Mesenchymal stem cell (in vitro differentiated cells and primary cell): ENCODE measurements around the gene TMEM108.

ENCODE experiments used
- DNase-seq: peaks from one replicate; pipeline ENCODE4 v3.0.0-alpha.2; 2013
- H2AFZ ChIP-seq: one replicate; pipeline ENCODE4 v1.6.1; 2013; ENCODE audit warnings: low read depth, mild to moderate bottlenecking, control low read depth, inconsistent platforms, low read length, moderate library complexity
- H2AK5ac ChIP-seq: 2 replicates; pipeline ENCODE4 v1.6.1; 2013; ENCODE audit warnings: low read length, moderate library complexity, mild to moderate bottlenecking, inconsistent platforms; ENCODE audit not compliant: severe bottlenecking
- H2BK120ac ChIP-seq: one replicate; pipeline ENCODE4 v1.6.1; 2013; ENCODE audit warnings: low read depth, mild to moderate bottlenecking, inconsistent platforms, low read length, moderate library complexity
- H2BK12ac ChIP-seq, 2 experiments: one replicate each; pipeline ENCODE4 v1.6.1; 2013; ENCODE audit warnings: inconsistent platforms in 2 of 2, low read length in 2 of 2, mild to moderate bottlenecking in 2 of 2, moderate library complexity in 2 of 2, control low read depth in 1 of 2
- H2BK15ac ChIP-seq: one replicate; pipeline ENCODE4 v1.6.1; 2013; ENCODE audit warnings: mild to moderate bottlenecking, low read depth, inconsistent platforms; ENCODE audit not compliant: poor library complexity, severe bottlenecking
- H2BK5ac ChIP-seq: 2 replicates; pipeline ENCODE4 v1.6.1; 2013; ENCODE audit warnings: low read depth, mild to moderate bottlenecking, low read length, control low read depth, inconsistent platforms; ENCODE audit not compliant: poor library complexity, severe bottlenecking
- H3K14ac ChIP-seq, 2 experiments: one replicate each; pipeline ENCODE4 v1.6.1; 2013; ENCODE audit warnings: inconsistent platforms in 2 of 2, low read length in 2 of 2, control low read depth in 1 of 2, mild to moderate bottlenecking in 1 of 2, moderate library complexity in 1 of 2
- H3K18ac ChIP-seq, 2 experiments: one replicate each; pipeline ENCODE4 v1.6.1; 2013; ENCODE audit warnings: inconsistent platforms in 2 of 2, low read length in 2 of 2, control low read depth in 1 of 2, low read depth in 1 of 2, mild to moderate bottlenecking in 1 of 2
- H3K23ac ChIP-seq, 2 experiments: one replicate each; pipeline ENCODE4 v1.6.1; 2013; ENCODE audit warnings: inconsistent platforms in 2 of 2, low read length in 2 of 2, mild to moderate bottlenecking in 2 of 2, moderate library complexity in 2 of 2, control low read depth in 1 of 2
- H3K27ac ChIP-seq: 2 replicates; pipeline ENCODE4 v1.5.1; 2013; ENCODE audit warnings: mild to moderate bottlenecking, moderate library complexity, low read length, control low read depth, inconsistent platforms; ENCODE audit not compliant: poor library complexity, severe bottlenecking
- H3K27me3 ChIP-seq, 2 experiments: 2 replicates each; pipeline versions ENCODE4 v1.6.1 to v1.7.0; 2013; ENCODE audit warnings: low read length in 2 of 2, mild to moderate bottlenecking in 2 of 2, moderate library complexity in 2 of 2, control low read depth in 1 of 2, inconsistent platforms in 1 of 2; ENCODE audit not compliant: control insufficient read depth in 1 of 2, insufficient read depth in 1 of 2
- H3K36me3 ChIP-seq, 2 experiments: 2 replicates each; pipeline versions ENCODE4 v1.6.1 to v1.7.0; 2013; ENCODE audit warnings: low read length in 2 of 2, control low read depth in 1 of 2, inconsistent platforms in 1 of 2, low read depth in 1 of 2, mild to moderate bottlenecking in 1 of 2; ENCODE audit not compliant: insufficient read depth in 2 of 2, control insufficient read depth in 1 of 2
- H3K4ac ChIP-seq, 2 experiments: one replicate each; pipeline ENCODE4 v1.6.1; 2013; ENCODE audit warnings: inconsistent platforms in 2 of 2, low read length in 2 of 2, mild to moderate bottlenecking in 2 of 2, moderate library complexity in 2 of 2, control low read depth in 1 of 2, low read depth in 1 of 2
- H3K4me1 ChIP-seq: 2 replicates; pipeline ENCODE4 v1.6.1; 2013; ENCODE audit warnings: low read depth, low read length, control low read depth; ENCODE audit not compliant: control insufficient read depth, insufficient read depth
- H3K4me2 ChIP-seq: 2 replicates; pipeline ENCODE4 v1.6.1; 2013; ENCODE audit warnings: low read length, mild to moderate bottlenecking, inconsistent platforms; ENCODE audit not compliant: poor library complexity, severe bottlenecking
- H3K4me3 ChIP-seq, 2 experiments: 2 replicates each; pipeline versions ENCODE4 v1.5.1 to v1.7.0; 2013; ENCODE audit warnings: low read length in 2 of 2, mild to moderate bottlenecking in 2 of 2, control low read depth in 1 of 2, low read depth in 1 of 2; ENCODE audit not compliant: insufficient read depth in 1 of 2
- H3K79me1 ChIP-seq: replicated peaks from 2 replicates; pipeline ENCODE4 v1.6.1; 2013; ENCODE audit warnings: mild to moderate bottlenecking, control low read depth, low read length, inconsistent platforms; ENCODE audit not compliant: poor library complexity, severe bottlenecking
- H3K9ac ChIP-seq: 2 replicates; pipeline ENCODE4 v1.7.0; 2013; ENCODE audit warnings: mild to moderate bottlenecking, low read length, moderate library complexity
- H3K9me3 ChIP-seq: 2 replicates; pipeline ENCODE4 v1.7.0; 2013; ENCODE audit warnings: mild to moderate bottlenecking, low read length; ENCODE audit not compliant: control insufficient read depth
- H4K8ac ChIP-seq: one replicate; pipeline ENCODE4 v1.6.1; 2013; ENCODE audit warnings: inconsistent platforms, mild to moderate bottlenecking, low read length, moderate library complexity
- H4K91ac ChIP-seq: one replicate; pipeline ENCODE4 v1.6.1; 2013; ENCODE audit warnings: mild to moderate bottlenecking, low read length, inconsistent platforms
- WGBS: methylation state at CpG from one replicate; pipeline ENCODE4 v1.1.7; 2013; ENCODE audit warnings: mixed read lengths; 5-methylcytosine and 5-hydroxymethylcytosine counted together

The TMEM108 gene

DNA sequence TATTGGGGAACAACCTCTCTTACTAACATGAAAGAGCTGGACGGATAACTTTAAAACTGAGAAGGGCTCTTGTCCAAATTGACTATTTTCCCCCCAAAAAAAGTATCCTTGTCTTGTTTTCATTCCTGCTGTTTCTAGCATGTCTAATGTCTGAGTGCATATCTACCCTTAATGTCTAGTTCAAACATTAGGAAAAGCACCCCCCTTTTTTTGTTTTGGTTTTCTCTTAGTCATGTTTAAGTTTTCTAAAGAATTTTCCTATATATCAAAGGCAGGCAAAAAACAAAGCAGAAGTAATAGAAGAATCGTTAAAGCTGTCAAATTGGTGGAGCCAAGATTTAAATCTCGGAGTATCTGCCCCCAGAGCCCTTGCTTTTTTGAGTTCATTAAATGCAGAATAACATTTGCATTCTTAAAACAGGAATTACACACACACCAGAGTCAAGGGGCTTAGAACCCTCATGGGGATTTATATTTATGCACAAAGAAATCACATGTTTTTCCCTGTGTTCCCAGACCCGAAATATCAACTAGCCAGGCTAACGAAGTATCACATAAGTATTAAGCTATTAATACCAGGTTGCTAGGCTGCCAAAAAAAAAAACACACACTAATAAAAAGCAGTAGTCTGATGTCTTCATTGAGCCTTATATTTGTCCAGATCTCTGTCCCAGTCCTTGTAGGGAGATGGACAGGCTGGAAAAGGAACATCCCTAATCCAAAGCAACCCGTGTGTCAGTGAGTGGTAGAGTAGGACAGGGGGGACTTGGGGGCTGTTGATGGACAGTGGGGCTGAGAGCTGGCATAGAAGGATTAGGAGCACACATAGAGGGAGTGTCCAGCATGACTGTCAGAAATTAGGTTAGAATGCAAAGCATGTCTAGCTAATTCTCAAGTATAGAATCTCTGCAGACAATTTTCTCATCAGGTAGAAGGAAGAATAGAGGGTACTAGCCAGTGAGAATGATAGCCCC is 258.0 kb downstream of the TMEM108 start:
- no peak for DNase-seq
- H4K91ac ChIP-seq, result no peak overlapping the region
- H3K36me3 ChIP-seq, result no peaks in the 10 kb centered on the region
- H3K14ac ChIP-seq, result no peak overlapping the region
- 82% methylated on average over 6 of the region's 6 CpGs for WGBS
- H3K4ac ChIP-seq, result no peak overlapping the region
- H2BK12ac ChIP-seq, result no peak overlapping the region
- no peak overlapping the region for H3K27ac ChIP-seq
- H3K4me1 ChIP-seq, result peaks cover 8% of the 10 kb centered on the region
- no peak overlapping the region for H2BK5ac ChIP-seq
- no peaks in the 10 kb centered on the region for H3K79me1 ChIP-seq
- no peak overlapping the region for H2AK5ac ChIP-seq
- no peak overlapping the region for H2AFZ ChIP-seq
- H3K23ac ChIP-seq, result no peak overlapping the region
- no peak overlapping the region for H2BK120ac ChIP-seq
- H3K4me2 ChIP-seq, result no peak overlapping the region
- no peak overlapping the region for H3K4me3 ChIP-seq
- no peak overlapping the region for H2BK15ac ChIP-seq
- H3K9ac ChIP-seq, result no peak overlapping the region
- no peak overlapping the region for H3K18ac ChIP-seq
- no peaks in the 10 kb centered on the region for H3K9me3 ChIP-seq
- H4K8ac ChIP-seq, result no peak overlapping the region
- no peaks in the 10 kb centered on the region for H3K27me3 ChIP-seq

DNA sequence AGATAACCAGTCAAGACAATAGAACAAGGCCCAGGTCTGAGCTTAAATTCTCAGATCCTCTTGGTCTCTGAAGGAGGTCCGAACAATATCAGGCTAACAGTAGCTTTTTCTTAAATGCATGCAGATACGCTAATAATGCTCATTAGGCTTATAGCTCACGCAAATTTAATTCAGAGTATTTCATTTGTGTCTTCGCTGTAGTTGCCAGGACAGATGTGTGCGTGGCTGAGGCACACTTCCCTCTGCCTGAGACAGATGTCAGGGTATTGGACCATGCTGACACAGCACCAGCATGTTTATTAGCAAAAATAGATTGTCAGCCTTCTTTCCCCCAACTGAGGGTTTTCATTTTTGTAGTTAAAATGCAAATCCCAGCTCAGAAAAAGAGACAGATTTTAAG is 258.8 kb downstream of the TMEM108 start:
- no peaks in the 10 kb centered on the region for H3K27me3 ChIP-seq
- H2BK120ac ChIP-seq, result no peak overlapping the region
- H3K9ac ChIP-seq, result no peak overlapping the region
- no peak overlapping the region for H3K14ac ChIP-seq
- H2BK15ac ChIP-seq, result no peak overlapping the region
- H2AK5ac ChIP-seq, result no peak overlapping the region
- no peak overlapping the region for H3K4me2 ChIP-seq
- no peak overlapping the region for H2BK12ac ChIP-seq
- H3K4me3 ChIP-seq, result no peak overlapping the region
- H3K4ac ChIP-seq, result no peak overlapping the region
- 76% methylated on average over 5 of the region's 5 CpGs for WGBS
- no peak for DNase-seq
- no peaks in the 10 kb centered on the region for H3K36me3 ChIP-seq
- no peak overlapping the region for H2AFZ ChIP-seq
- no peak overlapping the region for H2BK5ac ChIP-seq
- no peaks in the 10 kb centered on the region for H3K79me1 ChIP-seq
- H3K4me1 ChIP-seq, result peaks cover 10% of the 10 kb centered on the region
- no peak overlapping the region for H3K18ac ChIP-seq
- H3K27ac ChIP-seq, result no peak overlapping the region
- no peak overlapping the region for H4K91ac ChIP-seq
- H3K23ac ChIP-seq, result no peak overlapping the region
- no peak overlapping the region for H4K8ac ChIP-seq
- H3K9me3 ChIP-seq, result no peaks in the 10 kb centered on the region

DNA sequence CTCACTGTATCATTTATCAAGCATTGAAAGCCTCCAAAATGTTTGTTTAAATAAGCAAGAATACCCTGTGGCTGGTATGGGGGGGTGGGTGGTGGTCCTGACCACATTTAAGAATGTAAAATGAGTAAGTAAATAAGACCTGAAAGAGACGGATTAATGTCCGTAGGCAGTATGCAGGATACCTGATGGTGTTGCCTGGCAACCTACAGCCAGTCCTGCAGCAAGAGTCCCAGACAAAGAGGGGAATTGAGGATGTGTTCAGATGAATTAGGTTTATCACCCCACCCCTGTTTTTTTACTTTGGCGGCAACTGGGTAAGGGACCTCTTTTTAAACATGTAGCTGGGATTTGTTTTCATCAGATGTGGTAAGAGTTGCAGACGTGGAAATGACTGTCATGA is 261.9 kb downstream of the TMEM108 start:
- H3K14ac ChIP-seq, result no peak overlapping the region
- DNase-seq, result no peak
- no peak overlapping the region for H4K8ac ChIP-seq
- H3K36me3 ChIP-seq, result no peaks in the 10 kb centered on the region
- H3K79me1 ChIP-seq, result no peaks in the 10 kb centered on the region
- no peak overlapping the region for H3K18ac ChIP-seq
- H2BK12ac ChIP-seq, result no peak overlapping the region
- no peak overlapping the region for H3K4me3 ChIP-seq
- no peak overlapping the region for H3K4ac ChIP-seq
- no peak overlapping the region for H2AK5ac ChIP-seq
- no peak overlapping the region for H3K23ac ChIP-seq
- H2AFZ ChIP-seq, result no peak overlapping the region
- no peak overlapping the region for H2BK15ac ChIP-seq
- no peak overlapping the region for H4K91ac ChIP-seq
- H2BK5ac ChIP-seq, result no peak overlapping the region
- no peaks in the 10 kb centered on the region for H3K9me3 ChIP-seq
- H3K4me2 ChIP-seq, result no peak overlapping the region
- H3K4me1 ChIP-seq, result peaks cover 11% of the 10 kb centered on the region
- no peak overlapping the region for H3K27ac ChIP-seq
- WGBS, result 69% methylated on average over 4 of the region's 4 CpGs
- no peak overlapping the region for H3K9ac ChIP-seq
- H3K27me3 ChIP-seq, result no peaks in the 10 kb centered on the region
- H2BK120ac ChIP-seq, result no peak overlapping the region

DNA sequence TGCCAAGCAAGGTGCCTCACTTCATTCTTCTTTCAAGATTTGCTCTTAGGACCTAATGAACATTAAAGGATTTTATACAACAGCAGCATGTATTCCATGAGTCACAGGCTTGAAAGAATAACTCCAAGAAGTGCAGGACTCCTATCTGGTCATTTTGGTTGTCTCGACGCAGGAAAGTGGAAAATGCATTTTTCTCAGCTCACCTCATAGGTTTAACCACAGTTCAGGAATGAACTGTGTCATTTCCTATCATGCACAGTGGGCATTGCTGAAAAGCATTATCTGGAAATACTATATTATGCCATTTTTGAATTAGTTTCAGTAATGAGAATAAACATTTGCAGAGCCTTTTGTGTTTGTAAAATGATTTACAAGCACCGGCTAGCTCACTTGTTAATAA is 263.0 kb downstream of the TMEM108 start:
- Histone ChIP-seq H3K4me1 (peaks cover 9% of the 10 kb centered on the region), H3K27me3 (no peaks in the 10 kb centered on the region), H3K27ac (peak overlapping the region; percentile 87), H4K91ac (no peak overlapping the region), H2BK12ac (no peak overlapping the region), H3K79me1 (no peaks in the 10 kb centered on the region), H3K4ac (no peak overlapping the region), H3K23ac (no peak overlapping the region), H2BK15ac (no peak overlapping the region), H2AK5ac (no peak overlapping the region), H3K36me3 (no peaks in the 10 kb centered on the region), H2BK5ac (no peak overlapping the region), H3K14ac (no peak overlapping the region), H3K9me3 (no peaks in the 10 kb centered on the region), H3K4me2 (no peak overlapping the region), H2BK120ac (no peak overlapping the region), H2AFZ (no peak overlapping the region), H3K4me3 (no peak overlapping the region), H4K8ac (no peak overlapping the region), H3K9ac (no peak overlapping the region), H3K18ac (no peak overlapping the region)
- 53% methylated on average over 3 of the region's 3 CpGs for WGBS
- DNase-seq, result peak; percentile 49
